Stimulated activated CD8-positive, alpha-beta memory T cell treated with anti-CD3 and anti-CD28 coated beads, Interleukin-2, amount 100 ng/mL, for 48 hours (primary cell): ENCODE data around the gene NANS.
"Not testable (repeated sequence)": the region's sequence is repeated elsewhere in the genome, so short reads cannot be mapped to it uniquely, and the experiment has no call there.

ENCODE experiments used
- DNase-seq, 2 donors: peaks; one replicate each; pipeline ENCODE4 v3.0.0-alpha.2; 2020; ENCODE audit warnings: low read depth in 2 of 2

NANS gene

GRCh38 chr9:98056269-98057137, at the start of gene NANS:
TSS of gene NANS (plus strand) at chr9:98056732. CDS start at chr9:98056809, 77 bp downstream.
- DNase-seq: peak; percentile 91 to 93

GRCh38 chr9:98007251-98007928, 49.1 kb upstream of the NANS start:
- no peak for DNase-seq

- DNase-seq: no peak
These were observed 47.8 kb upstream of the NANS start for GRCh38 chr9:98008764-98009163.

- no peak for DNase-seq
These were observed 47.1 kb upstream of the NANS start for GRCh38 chr9:98009437-98009836.

GRCh38 chr9:98009936-98010335, 46.6 kb upstream of the NANS start:
- DNase-seq: no peak

GRCh38 chr9:98010445-98010844, 46.1 kb upstream of the NANS start:
- no peak for DNase-seq

- no peak for DNase-seq
These were observed 45.4 kb upstream of the NANS start for GRCh38 chr9:98011122-98011521.

- no peak for DNase-seq
These were observed 40.3 kb upstream of the NANS start for GRCh38 chr9:98016137-98016680.

- DNase-seq: no peak
These were observed 39.2 kb upstream of the NANS start for GRCh38 chr9:98017306-98017705.

GRCh38 chr9:98018347-98018746, 38.2 kb upstream of the NANS start:
- no peak for DNase-seq

GRCh38 chr9:98019098-98019497, 37.4 kb upstream of the NANS start:
- DNase-seq: no peak

- DNase-seq: not testable (repeated sequence)
These were observed 36.7 kb upstream of the NANS start for GRCh38 chr9:98019869-98020268.

GRCh38 chr9:98020476-98021145, 35.9 kb upstream of the NANS start:
- DNase-seq: no peak

- no peak for DNase-seq
These were observed 35.1 kb upstream of the NANS start for GRCh38 chr9:98021306-98022040.

- no peak for DNase-seq
These were observed 34.1 kb upstream of the NANS start for GRCh38 chr9:98022447-98022846.

GRCh38 chr9:98024702-98025101, 31.8 kb upstream of the NANS start:
- no peak for DNase-seq

GRCh38 chr9:98031169-98031568, 25.4 kb upstream of the NANS start:
- DNase-seq: no peak

- no peak for DNase-seq
These were observed 24.6 kb upstream of the NANS start for GRCh38 chr9:98031935-98032334.

- peak; percentile 75 to 84 for DNase-seq
These were observed 21.7 kb upstream of the NANS start for GRCh38 chr9:98034593-98035546.

GRCh38 chr9:98037357-98037756, 19.2 kb upstream of the NANS start:
- no peak for DNase-seq
